Muscle of leg (tissue), 11 donors: ENCODE measurements around the gene SNAPC2. TPM values are rescaled to one million over a fixed set of nuclear protein-coding genes. Genes with fewer than 3 reads are reported as not detected.
A peak's percentile ranks its signal among the peaks of the same experiment; 100 is the strongest.

Experiments
- DNase-seq: peaks from one replicate; pipeline ENCODE4 v3.0.0; 2013
- H3K27ac ChIP-seq: one replicate; pipeline ENCODE4 v1.5.1; 2013; ENCODE audit warnings: mild to moderate bottlenecking, low read length, control low read depth
- H3K27me3 ChIP-seq: one replicate; pipeline ENCODE4 v1.6.1; 2013; ENCODE audit warnings: low read length; ENCODE audit not compliant: control insufficient read depth, insufficient read depth
- H3K36me3 ChIP-seq: one replicate; pipeline ENCODE4 v1.6.1; 2013; ENCODE audit warnings: low read length; ENCODE audit not compliant: control insufficient read depth, insufficient read depth
- H3K4me1 ChIP-seq: one replicate; pipeline ENCODE4 v1.6.1; 2013; ENCODE audit warnings: low read length; ENCODE audit not compliant: control insufficient read depth, insufficient read depth
- H3K4me3 ChIP-seq: one replicate; pipeline ENCODE4 v1.5.1; 2013; ENCODE audit warnings: low read length, control low read depth
- H3K9me3 ChIP-seq: replicated peaks from 2 replicates; pipeline ENCODE4 v1.6.1; 2013; ENCODE audit warnings: low read depth, low read length; ENCODE audit not compliant: control insufficient read depth
- WGBS: methylation state at CpG from one replicate; pipeline ENCODE4 v1.1.5; 2013; ENCODE audit warnings: missing lambda C conversion rate; ENCODE audit not compliant: insufficient coverage; 5-methylcytosine and 5-hydroxymethylcytosine counted together
- polyA plus RNA-seq, 8 donors: library from polyadenylated mRNA; unstranded; fragments of 120-200 nt; gene quantifications; one replicate each; pipeline versions ENCODE4 v1.2.1 to v1.2.3, GENCODE V29; 2013; ENCODE audit warnings: inconsistent platforms in 1 of 8, low replicate concordance in 1 of 8; ENCODE audit not compliant: insufficient read length in 8 of 8, insufficient read depth in 1 of 8
- total RNA-seq: library from RNA; stranded (reverse); fragments of 120-200 nt; gene quantifications from one replicate; pipeline ENCODE4 v1.2.4, GENCODE V29; 2013

The SNAPC2 gene
- total and polyA plus RNA-seq, 9 donors = 10.6 to 22.1 (median 20.1) TPM

DNA sequence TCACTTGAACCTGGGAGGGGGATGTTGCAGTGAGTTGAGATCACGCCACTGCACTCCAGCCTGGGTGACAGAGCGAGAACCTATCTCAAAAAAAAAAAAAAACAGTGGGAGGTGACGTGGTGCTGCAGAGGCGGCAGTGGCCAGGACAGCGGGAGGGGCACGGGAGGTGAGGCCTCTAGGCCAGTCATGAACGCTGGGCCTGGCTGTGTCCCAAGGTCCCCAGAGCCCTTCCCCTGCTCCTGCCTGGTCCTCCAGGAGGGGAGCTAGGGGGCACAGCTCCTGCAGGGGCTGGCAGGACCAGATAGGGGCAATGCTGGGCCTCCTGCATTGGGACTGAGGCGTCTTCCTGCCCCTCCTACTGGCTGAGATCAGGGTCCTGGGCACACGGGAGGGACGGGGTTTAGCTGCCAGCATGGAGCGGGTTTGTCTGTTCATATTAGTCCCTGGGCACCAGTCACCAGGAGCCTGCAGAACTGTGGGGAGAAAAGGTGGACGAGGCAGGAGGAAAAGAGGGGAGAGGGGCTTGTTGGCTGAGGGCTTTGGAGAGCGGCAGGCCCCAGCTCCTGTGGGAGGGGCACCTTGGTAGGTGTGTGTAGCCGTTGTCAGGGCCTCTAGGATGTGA lies 11.9 kb upstream of the SNAPC2 start:
- peaks cover 50% of the 10 kb centered on the region for H3K36me3 ChIP-seq
- peaks cover 3% of the 10 kb centered on the region for H3K27me3 ChIP-seq
- peak; percentile 10 for DNase-seq
- H3K4me3 ChIP-seq = no peak overlapping the region
- no peak overlapping the region for H3K27ac ChIP-seq
- H3K4me1 ChIP-seq = peaks cover 20% of the 10 kb centered on the region
- H3K9me3 ChIP-seq = no peaks in the 10 kb centered on the region
- 53% methylated on average over 12 of the region's 14 CpGs for WGBS

DNA sequence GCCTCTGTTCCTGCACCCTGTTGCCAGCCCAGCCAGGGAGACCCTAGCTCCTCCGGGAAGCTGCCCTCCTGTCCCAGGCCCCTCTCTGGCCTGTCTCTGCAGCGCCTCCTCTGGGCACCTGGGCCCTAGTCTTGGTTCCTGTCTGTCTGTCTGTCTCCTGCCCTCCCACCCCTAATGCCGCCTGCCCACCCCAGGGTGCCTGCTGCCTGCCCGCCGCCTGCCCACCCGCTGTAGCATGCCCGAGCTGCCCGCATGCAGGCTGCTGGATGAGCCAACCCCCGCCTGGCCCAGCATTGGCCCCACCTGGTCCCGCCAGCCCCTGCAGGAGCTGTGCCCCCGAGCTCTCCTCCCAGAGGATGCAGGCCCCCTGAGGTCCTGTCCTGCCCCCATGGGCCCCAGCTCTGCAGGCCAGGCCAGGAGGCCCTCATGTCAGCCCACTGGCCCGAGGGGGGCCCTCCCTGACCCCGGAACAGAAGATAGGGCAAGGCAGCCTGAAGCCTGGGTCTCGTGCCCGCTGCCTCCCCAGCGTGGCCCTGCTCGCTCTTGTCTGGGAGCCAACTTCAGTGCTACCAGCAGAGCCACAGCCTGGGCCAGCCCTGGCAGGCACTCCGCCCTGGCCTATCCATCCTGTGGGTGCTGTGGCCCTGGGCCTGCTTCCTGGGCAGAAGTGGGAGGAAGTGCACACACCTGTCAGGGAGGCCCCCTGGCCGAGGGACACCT lies 11.2 kb upstream of the SNAPC2 start:
- H3K4me3 ChIP-seq = no peak overlapping the region
- WGBS = 79% methylated on average over 11 of the region's 19 CpGs
- peaks cover 54% of the 10 kb centered on the region for H3K36me3 ChIP-seq
- peaks cover 5% of the 10 kb centered on the region for H3K27me3 ChIP-seq
- no peak overlapping the region for H3K27ac ChIP-seq
- peak; percentile 6 for DNase-seq
- H3K4me1 ChIP-seq = peaks cover 20% of the 10 kb centered on the region
- H3K9me3 ChIP-seq = no peaks in the 10 kb centered on the region

DNA sequence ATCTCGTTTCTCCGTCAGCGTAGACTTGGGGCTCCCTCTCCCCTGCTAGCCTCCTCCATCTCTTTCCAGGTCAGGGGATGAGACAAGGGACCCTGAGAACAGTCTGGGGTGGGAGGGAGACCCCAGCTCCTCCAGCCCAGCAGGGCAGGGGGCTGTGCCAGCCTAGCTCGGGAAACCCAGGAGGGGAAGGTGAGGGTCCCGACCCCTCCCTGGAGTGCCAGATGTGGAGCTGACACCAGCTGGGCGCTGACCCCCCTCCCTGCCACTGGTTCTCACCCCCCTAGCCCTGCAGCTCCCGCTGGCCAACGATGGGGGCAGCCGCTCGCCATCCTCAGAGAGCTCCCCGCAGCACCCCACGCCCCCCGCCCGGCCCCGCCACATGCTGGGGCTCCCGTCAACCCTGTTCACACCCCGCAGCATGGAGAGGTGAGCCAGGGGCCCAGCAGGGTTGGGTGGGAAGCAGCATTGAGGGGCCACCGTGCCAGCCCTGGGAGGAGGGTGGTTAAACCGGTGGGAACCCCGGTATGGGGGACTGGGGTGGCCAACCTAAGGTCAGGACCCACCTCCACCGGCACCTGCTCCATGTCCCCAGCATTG lies 10.6 kb upstream of the SNAPC2 start:
- Histone ChIP-seq H3K36me3 (peaks cover 54% of the 10 kb centered on the region), H3K9me3 (no peaks in the 10 kb centered on the region), H3K4me3 (no peak overlapping the region), H3K4me1 (peaks cover 17% of the 10 kb centered on the region), H3K27ac (no peak overlapping the region), H3K27me3 (peaks cover 11% of the 10 kb centered on the region)
- 91% methylated on average over 8 of the region's 21 CpGs for WGBS
- peak; percentile 7 for DNase-seq

DNA sequence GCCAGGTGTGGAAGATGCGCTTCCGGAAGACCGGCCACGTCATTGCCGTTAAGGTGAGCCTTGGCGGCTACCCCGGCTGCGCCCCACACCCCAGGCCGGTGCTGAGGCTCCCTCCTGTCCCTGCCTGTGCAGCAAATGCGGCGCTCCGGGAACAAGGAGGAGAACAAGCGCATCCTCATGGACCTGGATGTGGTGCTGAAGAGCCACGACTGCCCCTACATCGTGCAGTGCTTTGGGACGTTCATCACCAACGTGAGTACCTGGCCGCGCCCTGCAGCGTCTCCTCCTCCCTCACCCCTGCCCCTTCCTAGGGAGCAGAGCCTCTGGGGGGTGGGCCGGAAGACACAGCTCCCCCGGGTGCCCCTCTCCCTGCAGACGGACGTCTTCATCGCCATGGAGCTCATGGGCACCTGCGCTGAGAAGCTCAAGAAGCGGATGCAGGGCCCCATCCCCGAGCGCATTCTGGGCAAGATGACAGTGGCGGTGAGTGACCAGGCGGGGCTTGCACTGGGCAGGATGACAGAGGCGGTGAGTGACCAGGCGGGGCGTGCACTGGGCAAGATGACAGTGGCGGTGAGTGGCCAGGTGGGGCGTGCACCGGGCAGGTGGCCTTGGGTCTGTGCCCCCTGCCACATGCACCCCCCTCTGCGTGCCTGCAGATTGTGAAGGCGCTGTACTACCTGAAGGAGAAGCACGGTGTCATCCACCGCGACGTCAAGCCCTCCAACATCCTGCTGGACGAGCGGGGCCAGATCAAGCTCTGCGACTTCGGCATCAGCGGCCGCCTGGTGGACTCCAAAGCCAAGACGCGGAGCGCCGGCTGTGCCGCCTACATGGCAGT lies 9.6 kb upstream of the SNAPC2 start:
- H3K27me3 ChIP-seq = peaks cover 21% of the 10 kb centered on the region
- H3K4me3 ChIP-seq = no peak overlapping the region
- WGBS = 90% methylated on average over 41 of the region's 54 CpGs
- no peaks in the 10 kb centered on the region for H3K9me3 ChIP-seq
- no peak for DNase-seq
- peaks cover 7% of the 10 kb centered on the region for H3K4me1 ChIP-seq
- H3K27ac ChIP-seq = no peak overlapping the region
- H3K36me3 ChIP-seq = peaks cover 50% of the 10 kb centered on the region

DNA sequence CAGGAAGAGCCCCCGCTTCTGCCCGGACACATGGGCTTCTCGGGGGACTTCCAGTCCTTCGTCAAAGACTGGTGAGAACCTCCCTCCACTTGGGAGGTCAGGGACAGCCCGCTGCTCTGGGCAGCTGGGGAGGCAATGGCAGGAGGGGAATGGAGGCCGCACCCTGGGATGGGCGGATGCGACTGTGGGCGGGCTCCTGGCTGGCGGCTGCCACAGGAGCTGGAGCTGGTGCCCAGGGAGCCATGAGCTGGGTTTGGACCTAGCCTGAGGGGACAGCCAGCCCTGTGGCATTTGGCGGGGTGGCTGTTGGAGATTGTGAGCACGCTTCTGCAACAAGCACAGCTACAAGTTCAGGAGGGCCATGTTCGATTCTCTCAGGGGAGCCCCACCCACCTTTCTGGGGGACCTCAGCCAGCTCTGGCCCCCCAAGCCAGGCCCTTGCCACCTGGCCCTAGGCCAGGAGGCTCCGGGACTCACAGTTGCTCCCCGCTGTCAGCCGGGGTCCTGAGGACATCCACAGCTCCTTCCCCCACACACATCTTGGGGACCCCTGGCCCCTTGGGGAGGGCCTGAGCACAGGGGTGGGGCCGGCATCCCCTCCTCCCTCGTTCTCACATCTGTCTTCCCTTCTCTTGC lies 8.5 kb upstream of the SNAPC2 start:
- Histone ChIP-seq H3K36me3 (peaks cover 42% of the 10 kb centered on the region), H3K4me3 (no peak overlapping the region), H3K9me3 (no peaks in the 10 kb centered on the region), H3K4me1 (peaks cover 14% of the 10 kb centered on the region), H3K27ac (no peak overlapping the region), H3K27me3 (peaks cover 32% of the 10 kb centered on the region)
- 93% methylated on average over 13 of the region's 18 CpGs for WGBS
- DNase-seq = no peak

DNA sequence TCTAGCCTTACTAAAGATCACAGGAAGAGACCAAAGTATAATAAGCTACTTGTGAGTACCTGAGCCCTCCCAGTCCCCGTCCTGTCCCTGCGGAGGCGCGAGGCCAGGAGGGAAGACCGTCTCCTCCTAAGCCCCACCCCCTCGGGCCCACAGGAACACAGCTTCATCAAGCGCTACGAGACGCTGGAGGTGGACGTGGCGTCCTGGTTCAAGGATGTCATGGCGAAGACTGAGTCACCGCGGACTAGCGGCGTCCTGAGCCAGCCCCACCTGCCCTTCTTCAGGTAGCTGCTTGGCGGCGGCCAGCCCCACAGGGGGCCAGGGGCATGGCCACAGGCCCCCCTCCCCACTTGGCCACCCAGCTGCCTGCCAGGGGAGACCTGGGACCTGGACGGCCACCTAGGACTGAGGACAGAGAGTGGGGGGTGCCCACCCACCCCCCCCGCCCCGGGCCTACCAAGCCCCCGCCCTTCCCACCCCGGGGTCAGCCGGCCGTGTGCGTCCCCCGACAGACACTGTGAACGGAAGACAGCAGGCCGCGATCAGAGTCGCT lies 7.9 kb upstream of the SNAPC2 start:
- Histone ChIP-seq H3K27ac (no peak overlapping the region), H3K27me3 (peaks cover 38% of the 10 kb centered on the region), H3K36me3 (peaks cover 42% of the 10 kb centered on the region), H3K9me3 (no peaks in the 10 kb centered on the region), H3K4me1 (peaks cover 18% of the 10 kb centered on the region), H3K4me3 (no peak overlapping the region)
- 82% methylated on average over 27 of the region's 31 CpGs for WGBS
- no peak for DNase-seq

DNA sequence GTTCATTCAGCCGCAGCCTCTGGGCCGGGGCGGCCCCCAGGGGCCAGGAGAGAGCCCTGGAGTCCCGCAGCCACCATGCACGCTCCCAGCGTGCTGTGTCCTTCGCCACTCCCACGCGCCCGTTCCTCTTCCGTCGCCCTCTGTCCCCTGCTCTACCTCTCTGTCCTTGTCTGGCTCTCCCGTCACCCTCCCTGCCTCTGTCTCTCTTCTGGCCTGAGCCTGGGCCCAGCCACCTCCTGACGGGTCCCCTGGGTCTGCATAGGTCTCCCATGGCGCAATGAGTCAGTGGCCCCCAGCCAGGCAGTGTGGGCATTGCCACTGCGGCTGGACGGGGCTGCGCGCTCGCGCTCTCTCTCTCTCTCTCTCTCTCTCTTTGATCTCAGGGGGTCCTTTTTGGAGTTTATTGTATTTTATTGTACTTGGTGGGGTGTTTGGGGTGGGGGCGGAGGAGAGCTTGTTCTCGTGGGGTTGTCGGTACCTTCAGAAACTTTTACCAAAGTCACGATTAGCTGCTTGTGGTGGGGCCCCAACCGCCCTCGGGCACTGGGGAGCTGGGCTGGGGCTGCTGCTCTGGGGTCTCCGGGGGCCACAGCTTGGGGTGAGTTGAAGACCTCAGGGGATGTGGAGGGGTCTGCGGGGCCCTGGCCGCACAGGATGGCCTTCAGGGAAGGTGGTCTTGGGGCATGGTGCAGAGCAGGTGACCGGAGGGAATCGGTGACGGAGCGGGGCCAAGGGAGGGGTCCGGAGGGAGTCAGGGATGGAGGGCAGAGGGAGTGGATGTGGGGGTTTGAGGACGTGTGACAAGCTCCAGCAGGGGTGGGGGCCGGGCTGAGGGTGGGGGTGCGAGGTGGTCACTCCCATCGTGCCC lies 7.2 kb upstream of the SNAPC2 start:
- no peak overlapping the region for H3K4me3 ChIP-seq
- peaks cover 42% of the 10 kb centered on the region for H3K36me3 ChIP-seq
- H3K27ac ChIP-seq = no peak overlapping the region
- 92% methylated on average over 22 of the region's 39 CpGs for WGBS
- peak; percentile 8 for DNase-seq
- peaks cover 45% of the 10 kb centered on the region for H3K27me3 ChIP-seq
- peaks cover 20% of the 10 kb centered on the region for H3K4me1 ChIP-seq
- H3K9me3 ChIP-seq = no peaks in the 10 kb centered on the region

DNA sequence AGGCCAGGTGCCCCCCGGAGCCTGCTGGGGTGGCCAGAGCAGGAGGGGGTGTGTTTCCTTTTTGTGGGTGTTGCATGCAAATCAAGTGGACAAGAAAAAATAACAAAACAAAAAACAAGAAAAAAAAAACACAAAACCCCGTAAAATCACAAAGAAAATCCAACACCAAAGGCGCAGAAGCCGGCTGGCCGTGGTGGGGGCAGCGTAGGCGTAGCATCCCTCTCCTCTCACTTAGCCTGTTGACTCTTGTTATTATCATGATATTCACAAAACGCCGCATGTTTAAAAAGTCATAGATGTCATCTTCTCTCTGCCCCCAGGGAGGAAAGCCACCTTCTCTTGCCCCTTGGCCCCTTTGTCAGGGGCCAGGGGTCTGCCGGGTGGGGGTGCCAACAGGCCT lies 6.5 kb upstream of the SNAPC2 start:
- no peak overlapping the region for H3K4me3 ChIP-seq
- H3K36me3 ChIP-seq = peaks cover 36% of the 10 kb centered on the region
- H3K27me3 ChIP-seq = peaks cover 52% of the 10 kb centered on the region
- H3K27ac ChIP-seq = no peak overlapping the region
- peak; percentile 5 for DNase-seq
- 83% methylated on average over 5 of the region's 10 CpGs for WGBS
- no peaks in the 10 kb centered on the region for H3K9me3 ChIP-seq
- H3K4me1 ChIP-seq = peaks cover 21% of the 10 kb centered on the region

DNA sequence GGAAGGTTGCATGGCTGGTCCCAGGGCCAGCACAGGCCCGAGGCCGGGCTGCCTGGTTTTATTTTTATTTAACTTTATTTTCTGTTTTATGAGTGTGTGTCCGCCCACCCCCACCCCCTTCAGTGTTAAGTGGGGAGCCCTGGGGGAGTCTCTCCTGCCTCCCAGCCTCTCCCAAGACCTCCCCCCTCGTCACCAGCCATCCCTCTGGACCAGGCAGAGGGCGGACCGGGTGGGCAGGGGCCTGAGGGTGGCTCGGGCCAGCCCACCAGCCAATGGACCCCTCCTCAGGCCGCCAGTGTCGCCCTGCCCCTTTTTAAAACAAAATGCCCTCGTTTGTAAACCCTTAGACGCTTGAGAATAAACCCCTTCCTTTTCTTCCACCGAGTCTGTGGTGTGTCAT lies 6.0 kb upstream of the SNAPC2 start:
- H3K9me3 ChIP-seq = no peaks in the 10 kb centered on the region
- no peak overlapping the region for H3K4me3 ChIP-seq
- WGBS = 77% methylated on average over 6 of the region's 12 CpGs
- peaks cover 57% of the 10 kb centered on the region for H3K27me3 ChIP-seq
- H3K4me1 ChIP-seq = peaks cover 25% of the 10 kb centered on the region
- no peak overlapping the region for H3K27ac ChIP-seq
- peaks cover 33% of the 10 kb centered on the region for H3K36me3 ChIP-seq
- DNase-seq = peak; percentile 11
